LNCaP clone FGC (cell line): ENCODE measurements around the gene SNX11.

ENCODE experiments used
- DNase-seq: peaks from one replicate; pipeline ENCODE4 v3.0.0-alpha.2; 2011; ENCODE audit warnings: low read depth
- H3K4me3 ChIP-seq: 2 replicates; pipeline ENCODE4 v1.5.1; 2011; ENCODE audit warnings: mild to moderate bottlenecking, low read depth, low read length, control low read depth
- CTCF ChIP-seq: IDR thresholded peaks from 2 replicates; pipeline ENCODE4 v1.5.1; 2012; ENCODE audit warnings: mild to moderate bottlenecking; ENCODE audit not compliant: control insufficient read depth, insufficient read depth; ENCODE audit errors: extremely low read depth

The SNX11 gene

DNA sequence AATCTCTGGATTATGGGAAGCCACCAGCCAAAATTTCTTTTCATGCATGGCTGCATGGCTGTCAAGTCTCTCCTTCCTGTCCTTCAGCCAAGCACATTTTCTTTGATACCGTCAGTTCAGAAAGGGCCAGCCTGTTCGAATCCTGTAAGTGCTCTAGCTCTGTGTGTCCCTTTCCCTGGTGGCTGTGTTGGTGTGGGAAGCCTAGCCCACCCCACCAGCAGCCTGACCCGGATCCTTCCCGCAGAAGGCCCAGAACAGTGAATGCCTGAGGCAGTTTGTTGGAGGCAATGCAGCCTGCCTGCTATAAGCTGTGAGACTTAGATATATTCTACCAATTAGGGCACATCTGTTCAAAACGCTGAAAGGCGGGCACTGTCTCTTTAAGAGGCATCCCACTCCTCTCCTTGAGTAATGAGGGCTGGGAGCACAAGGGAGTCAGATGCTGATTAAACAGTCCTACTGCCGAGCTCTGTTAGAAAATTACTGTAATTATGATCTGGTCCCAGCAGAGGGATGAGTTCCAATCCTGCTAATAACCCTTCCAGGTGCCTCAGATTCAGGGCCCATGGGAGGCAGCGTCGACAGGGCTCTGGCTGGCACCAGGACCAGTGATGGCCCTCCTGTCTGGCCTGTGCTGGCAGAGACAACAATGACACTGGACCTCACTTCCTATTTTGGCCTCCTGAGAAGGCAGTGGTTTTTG lies 18.4 kb downstream of the SNX11 start:
- DNase-seq: no peak
- no peak for TF ChIP-seq CTCF
- H3K4me3 ChIP-seq: no peak overlapping the region

- H3K4me3 ChIP-seq: no peak overlapping the region
- no peak for DNase-seq
- no peak for TF ChIP-seq CTCF
Observed at GRCh38 chr17:48126532-48126850, 18.9 kb downstream of the SNX11 start.

DNA sequence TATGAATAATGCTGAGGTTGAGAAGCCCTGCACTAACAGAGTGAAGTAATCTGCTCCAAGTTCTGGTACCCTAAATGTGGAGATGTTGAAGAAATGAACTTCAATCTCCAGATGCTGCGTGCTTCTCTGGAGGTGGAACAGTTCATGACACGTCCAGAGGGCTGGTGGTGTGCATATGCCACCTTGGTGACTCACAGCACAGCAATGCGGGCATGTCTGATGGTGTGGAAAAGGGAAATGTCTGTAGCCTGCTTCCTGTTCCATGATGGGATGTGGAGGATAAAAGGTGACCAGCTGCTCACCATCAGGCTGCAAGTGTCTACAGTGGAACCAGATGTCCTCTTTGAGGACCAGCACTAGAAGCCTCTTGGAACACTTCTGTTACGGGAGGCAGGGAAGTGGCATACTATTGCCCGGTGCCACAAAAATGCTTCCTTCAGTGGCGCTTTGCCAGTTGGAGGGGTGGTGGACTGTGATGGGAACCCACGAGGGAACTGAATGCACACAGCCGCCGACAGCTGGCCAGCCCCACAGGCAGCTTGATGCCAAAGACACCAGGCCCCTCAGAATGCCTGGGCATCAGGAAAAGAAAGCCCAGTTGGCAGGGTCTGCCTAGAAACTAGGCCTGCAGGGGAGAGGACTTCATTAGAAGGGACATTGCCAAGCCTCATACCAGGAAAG lies 19.9 kb downstream of the SNX11 start:
- no peak overlapping the region for H3K4me3 ChIP-seq
- TF ChIP-seq CTCF: no peak
- no peak for DNase-seq

DNA sequence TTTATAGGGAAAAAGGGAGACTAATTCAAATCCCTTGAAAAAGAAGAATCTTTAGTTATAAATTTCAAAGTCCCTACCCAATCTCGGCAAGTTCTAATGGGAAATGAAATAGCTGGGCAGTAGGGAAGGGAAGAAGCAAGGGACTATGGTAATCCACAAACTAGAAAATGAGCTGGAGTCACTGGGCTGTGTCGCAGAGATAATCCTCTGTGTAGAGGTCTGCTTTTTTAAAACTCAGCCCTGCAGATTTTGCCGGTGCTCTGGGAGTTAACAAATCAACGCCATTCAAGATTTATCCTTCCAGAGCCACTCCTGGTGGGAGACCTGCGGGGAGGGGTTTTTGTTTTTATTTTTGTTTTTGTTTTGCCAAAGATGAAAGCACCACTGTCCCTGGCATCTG lies 20.8 kb downstream of the SNX11 start:
- H3K4me3 ChIP-seq: no peak overlapping the region
- TF ChIP-seq CTCF: no peak
- DNase-seq: no peak

- H3K4me3 ChIP-seq: no peak overlapping the region
- DNase-seq: no peak
- no peak for TF ChIP-seq CTCF
Observed at GRCh38 chr17:48129981-48130380, 22.4 kb downstream of the SNX11 start.

- H3K4me3 ChIP-seq: no peak overlapping the region
- TF ChIP-seq CTCF: peak; percentile 89
- DNase-seq: peak; percentile 33
Observed at GRCh38 chr17:48131216-48131824, 23.8 kb downstream of the SNX11 start.
